ENCODE data around the gene PLXNA2.

DNA sequence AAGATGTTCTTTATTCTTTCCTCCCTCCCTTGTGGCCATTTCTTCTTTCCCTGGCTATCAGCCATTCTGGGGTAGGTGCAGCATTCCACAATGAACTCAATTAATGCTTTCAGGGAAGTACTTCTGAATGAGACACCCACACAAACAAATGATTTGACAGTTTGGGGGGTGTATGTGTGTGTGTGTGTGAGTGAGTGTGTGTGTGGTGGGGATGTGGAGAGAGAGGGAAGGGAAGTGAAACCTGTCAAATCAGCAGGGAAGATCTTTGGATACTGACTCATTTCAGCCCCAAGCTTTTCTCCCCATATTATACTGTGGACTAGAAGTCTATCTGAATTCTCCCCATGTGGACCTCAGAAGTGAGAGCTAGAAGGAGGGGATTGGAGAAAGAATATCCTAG is 178.3 kb downstream of the PLXNA2 start:
- TF ChIP-seq POLR2AphosphoS5 (IDR thresholded peaks at IDR 0.05; ENCODE audit: low read depth, low read length), result no peak
- no peak for TF ChIP-seq YY1 (IDR thresholded peaks at IDR 0.05; ENCODE audit: low read depth, low read length)
